Stimulated activated naive CD8-positive, alpha-beta T cell treated with anti-CD3 and anti-CD28 coated beads, Interleukin-15, Interleukin-2, amounts not matched to agents 100 U/mL and 50 U/mL, for 24 hours (primary cell): Measurements from ENCODE around the gene NUP153.
"Not testable (repeated sequence)": the region's sequence is repeated elsewhere in the genome, so short reads cannot be mapped to it uniquely, and the experiment has no call there.

Experiments used
- ATAC-seq: fragments of 150-1000 bp; cut with Tn5 transposase; one replicate; pipeline ENCODE4 v1.10.0; 2021
- DNase-seq: peaks from one replicate; pipeline ENCODE4 v3.0.0; 2021

Gene NUP153

DNA sequence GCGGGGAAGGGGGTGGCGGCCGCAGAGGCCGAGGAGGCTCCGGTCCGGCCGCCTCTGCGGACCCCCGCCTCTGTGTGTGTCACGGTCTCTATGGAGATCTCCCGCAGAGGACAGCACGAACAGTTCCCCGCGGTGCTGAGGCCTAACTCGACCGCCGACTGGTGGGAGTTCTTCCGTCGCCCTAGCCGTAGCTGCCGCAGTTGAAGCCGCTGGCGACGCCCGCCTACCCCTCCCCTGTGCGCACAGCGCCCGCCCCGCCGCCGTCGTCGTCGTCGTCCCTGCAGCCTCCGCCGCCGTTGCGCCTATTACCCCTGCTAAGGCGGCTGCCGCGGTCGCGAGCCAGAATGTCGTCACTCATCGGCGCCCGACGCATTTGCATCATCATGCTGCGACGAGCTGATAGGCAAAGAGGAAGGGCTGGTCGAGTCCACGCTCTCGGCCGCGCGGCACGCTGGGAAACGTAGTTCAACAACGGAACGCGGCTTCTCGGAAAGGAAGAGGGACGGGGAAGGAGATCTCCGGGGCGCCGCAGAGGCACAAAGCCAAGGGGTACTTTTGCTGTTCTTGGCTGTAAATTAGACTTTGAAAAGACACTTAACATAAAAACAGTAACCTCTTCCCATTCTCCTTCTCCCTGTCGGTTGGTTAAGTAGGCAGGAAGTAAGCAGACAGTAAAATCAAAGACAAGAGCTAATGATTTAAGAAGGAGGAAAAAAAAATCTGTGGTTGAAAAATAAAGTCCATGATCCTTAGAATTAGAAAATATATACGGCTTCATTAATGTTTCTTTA lies at the start of gene NUP153:
Gene NUP153 (minus strand): TSS at position 346 of the 791 bp plus-strand sequence. CDS start 538 bp downstream, outside the sequence.
- ATAC-seq (peak; percentile 68), DNase-seq (peak; percentile 99)

DNA sequence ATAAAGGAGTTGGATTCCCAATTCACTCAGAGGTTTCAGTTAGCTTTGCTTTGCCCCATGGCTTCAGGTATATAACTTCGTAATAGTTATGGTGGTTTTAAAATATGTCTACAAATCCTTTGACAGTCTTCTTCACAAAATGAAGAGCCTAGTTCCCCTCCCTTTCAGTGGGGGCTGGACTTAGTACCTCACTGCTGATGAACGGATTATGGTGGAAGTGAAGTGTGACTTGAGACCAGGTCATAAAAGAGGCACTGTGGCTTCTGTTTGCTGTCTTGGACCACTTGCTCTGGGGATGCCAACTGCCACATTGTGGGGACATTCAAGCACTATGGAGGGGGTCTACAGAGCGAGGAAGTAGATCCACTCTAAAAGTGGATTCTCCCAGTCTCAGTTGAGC lies 47.5 kb upstream of the NUP153 start:
- ATAC-seq = no peak
- DNase-seq = no peak

DNA sequence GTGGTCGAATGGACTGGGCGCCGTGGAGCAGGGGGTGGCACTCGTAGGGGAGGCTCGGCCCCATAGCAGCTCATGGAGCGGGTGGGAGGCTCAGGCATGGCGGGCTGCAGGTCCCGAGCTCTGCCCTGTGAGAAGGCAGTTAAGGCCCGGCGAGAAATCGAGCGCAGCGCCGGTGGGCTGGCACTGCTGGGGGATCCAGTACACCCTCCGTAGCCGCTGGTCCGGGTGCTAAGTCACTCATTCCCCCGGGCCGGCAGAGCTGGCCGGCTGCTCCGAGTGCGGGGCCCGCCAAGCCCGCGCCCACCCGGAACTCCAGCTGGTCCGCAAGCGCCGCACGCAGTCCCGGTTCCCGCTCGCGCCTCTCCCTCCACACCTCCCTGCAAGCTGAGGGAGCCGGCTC lies 38.6 kb upstream of the NUP153 start:
- not testable (repeated sequence) for DNase-seq, ATAC-seq

DNA sequence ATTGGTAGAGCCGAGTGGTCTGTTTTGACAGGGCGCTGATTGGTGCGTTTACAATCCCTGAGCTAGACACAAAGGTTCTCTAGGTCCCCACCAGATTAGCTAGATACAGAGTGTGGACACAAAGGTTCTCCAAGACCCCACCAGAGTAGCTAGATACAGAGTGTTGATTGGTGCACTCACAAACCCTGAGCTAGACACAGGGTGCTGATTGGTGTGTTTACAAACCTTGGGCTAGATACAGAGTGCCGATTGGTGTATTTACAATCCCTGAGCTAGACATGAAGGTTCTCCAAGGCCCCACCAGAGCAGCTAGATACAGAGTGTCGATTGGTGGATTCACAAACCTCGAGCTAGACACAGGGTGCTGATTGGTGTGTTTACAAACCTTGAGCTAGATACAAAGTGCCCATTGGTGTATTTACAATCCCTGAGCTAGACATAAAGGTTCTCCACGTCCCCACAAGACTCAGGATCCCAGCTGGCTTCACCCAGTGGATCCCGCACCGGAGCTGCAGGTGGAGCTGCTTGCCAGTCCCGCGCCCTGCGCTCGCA lies 38.1 kb upstream of the NUP153 start:
- DNase-seq, ATAC-seq: not testable (repeated sequence)

DNA sequence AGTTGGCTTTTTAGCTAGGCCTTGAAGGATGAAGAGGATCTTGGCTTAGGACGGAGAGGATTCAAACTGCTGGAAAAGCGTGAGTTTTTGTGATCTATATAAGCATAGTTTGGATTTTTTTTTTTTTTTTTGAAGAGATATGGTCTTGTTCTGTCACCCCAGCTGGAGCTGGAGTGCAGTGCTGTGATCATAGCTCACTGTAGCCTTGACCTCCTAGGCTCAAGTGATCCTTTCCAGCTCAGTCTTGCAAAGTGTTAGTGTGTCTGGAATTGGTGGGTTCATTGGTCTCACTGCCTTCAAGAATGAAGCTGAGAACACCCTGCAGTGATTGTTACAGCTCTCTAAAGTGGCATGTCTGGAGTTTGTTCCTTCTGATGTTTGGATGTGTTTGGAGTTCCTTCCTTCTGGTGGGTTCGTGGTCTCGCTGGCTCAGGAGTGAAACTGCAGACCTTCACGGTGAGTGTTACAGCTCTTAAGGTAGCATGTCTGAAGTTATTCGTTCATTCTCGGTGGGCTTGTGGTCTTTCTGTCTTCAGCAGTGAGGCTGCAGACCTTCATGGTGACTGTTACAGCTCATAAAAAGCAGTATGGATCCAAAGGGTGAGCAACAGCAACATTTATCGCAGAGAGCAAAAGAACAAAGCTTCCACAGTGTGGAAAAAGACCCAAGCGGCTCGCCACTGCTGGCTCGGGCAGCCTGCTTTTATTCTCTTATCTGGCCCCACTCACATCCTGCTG lies 37.5 kb upstream of the NUP153 start:
- no peak for DNase-seq
- ATAC-seq = no peak

DNA sequence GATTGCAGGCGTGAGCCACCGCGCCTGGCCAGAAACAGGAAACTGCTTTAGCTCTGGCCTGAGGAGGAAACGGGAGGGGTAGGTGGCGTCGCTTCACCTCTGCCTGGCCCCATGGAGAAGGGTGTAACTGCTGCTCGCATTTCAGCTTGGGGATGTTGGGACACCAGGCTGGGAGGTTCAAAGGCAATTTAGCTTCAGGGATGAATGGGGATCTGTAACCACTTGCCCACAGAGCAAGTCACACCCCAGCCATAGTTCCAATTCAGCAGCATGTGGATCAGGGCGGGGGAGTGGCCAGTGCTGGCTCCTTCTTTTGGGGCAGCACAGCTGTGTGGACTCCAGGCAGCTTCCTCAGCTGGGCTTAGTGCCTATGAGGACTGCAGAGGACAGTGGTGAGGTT lies 34.8 kb upstream of the NUP153 start:
- no peak for DNase-seq
- ATAC-seq = no peak

DNA sequence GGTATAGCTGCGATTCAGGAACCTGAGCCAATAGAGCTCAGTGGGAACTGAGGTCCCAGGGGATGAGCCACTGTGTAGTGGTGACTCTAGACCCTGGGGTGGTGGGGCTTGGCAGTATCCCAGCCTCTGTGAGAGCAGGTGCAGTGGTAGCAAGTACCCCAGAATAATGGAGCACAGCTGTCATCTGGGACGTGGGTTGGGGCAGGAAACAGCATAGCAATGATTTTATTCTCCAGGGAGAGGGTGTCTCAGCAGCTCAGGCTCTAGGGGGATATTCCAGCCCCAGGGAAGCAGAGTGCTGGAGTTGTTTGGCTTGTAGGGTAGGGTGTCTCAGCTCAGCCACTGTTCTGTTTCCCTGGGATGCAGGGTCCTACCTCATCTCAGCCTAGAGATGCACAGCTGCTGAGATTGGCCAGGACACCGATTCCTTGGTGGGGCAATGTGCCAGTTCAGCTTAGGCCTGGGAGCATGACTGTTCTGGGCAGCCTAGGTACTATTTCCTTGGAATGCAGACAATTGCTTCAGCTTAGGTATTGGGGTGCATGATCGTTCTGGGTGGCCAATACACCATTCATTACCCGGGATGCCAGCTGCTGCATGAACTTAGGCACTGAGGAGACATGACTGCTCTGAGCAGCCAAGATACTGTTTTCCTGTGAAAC lies 34.0 kb upstream of the NUP153 start:
- ATAC-seq = no peak

DNA sequence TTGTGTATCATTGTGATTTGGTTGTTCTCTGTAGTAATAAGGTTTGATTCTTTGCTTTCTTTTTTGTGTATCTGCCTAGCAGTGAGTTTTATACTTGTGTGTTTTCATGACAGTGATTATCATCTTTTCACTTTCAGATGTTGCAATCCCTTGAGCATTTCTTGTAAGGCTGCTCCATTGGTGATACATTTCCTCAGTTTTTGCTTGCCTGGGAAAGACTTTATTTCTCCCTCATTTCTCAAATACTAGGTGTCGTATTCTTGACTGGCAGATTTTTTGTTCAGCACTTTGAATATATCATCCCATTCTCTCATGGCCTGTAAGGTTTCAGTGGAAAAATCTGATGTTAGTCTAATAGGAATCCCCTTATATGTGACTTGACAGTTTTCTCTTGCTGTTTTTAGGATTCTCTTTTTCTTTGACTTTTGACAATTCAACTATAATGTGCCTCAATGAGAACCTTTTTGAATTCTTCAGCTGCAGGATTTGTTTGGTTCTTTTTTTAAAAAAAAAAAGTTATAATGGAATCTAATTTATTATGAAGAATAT lies 31.1 kb upstream of the NUP153 start:
- ATAC-seq (no peak), DNase-seq (no peak)

More for the DNA sequence above, 34.0 kb upstream of the NUP153 start:
- no peak for DNase-seq

DNA sequence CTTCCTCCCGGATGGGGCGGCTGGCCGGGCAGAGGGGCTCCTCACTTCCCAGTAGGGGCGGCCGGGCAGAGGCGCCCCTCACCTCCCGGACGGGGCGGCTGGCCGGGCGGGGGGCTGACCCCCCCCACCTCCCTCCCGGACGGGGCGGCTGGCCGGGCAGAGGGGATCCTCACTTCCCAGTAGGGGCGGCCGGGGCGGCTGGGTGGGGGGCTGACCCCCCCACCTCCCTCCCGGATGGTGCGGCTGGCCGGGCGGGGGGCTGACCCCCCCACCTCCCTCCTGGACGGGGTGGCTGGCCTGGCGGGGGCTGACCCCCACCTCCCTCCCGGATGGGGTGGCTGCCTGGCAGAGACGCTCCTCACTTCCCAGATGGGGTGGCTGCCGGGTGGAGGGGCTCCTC lies 28.6 kb upstream of the NUP153 start:
- not testable (repeated sequence) for ATAC-seq, DNase-seq

DNA sequence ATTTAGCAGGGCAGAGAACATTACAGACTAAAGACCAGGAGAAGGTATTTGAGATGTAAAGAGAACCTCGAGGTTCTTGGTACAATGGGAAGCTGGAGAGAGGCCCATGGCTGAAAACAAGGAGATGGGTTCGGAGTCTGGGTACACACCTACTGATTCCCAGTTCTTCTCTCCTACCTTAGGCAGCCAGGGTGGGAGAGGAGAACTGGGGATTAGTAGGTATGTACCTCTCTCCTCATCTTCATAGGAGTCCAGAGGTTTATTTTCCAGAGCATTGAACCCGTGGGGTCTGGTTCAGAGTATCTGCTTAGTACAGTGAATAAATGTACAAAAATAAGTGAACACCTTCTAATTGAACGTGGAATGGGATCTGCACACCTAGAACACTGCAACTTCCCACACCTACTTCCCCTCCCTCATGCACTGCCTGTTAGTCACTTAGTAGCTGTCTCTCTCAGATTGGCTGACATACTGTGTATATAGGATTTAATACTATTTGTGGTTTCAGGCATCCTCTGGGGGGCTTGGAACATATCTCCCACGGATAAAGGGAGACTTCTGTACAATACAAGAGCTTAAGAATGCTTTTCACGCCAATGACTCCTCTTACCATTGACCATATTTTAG lies 23.5 kb upstream of the NUP153 start:
- ATAC-seq = no peak

DNA sequence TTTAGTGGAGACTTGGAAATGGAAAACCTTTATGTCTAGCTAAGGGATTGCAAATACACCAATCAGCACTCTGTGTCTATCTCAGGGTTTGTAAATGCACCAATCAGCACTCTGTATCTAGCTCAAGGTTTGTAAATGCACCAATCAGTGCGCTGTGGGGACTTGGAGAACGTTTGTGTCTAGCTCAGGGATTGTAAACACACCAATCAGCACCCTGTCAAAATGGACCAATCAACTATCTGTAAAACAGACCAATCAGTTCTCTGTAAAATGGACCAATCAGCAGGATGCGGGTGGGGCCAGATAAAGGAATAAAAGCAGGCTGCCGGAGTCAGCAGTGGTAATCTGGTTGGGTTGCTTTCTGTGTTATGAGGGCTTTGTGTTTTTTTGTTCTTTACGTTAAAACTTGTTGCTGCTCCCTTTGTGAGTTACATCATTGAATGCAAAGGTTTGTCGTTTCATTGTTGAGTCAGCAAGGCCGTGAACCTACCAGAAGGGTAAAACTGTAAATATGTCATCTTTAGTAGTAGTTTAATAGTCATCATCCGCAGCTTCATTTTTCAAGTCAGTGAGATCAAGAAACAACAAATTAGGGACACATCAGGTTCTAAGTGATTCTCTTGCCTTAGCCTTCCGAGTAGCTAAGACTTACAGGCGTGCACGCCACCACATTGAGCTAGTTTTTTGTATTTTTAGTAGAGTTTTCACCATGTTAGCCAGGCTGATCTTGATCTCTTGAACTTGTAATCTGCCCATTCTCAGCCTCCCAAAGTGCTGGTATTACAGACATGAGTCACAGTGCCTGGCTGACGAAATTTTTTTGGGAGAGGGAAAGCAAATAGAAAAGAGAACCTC lies 22.7 kb upstream of the NUP153 start:
- ATAC-seq = no peak
- DNase-seq = no peak

More for the DNA sequence above, 23.5 kb upstream of the NUP153 start:
- DNase-seq = no peak

DNA sequence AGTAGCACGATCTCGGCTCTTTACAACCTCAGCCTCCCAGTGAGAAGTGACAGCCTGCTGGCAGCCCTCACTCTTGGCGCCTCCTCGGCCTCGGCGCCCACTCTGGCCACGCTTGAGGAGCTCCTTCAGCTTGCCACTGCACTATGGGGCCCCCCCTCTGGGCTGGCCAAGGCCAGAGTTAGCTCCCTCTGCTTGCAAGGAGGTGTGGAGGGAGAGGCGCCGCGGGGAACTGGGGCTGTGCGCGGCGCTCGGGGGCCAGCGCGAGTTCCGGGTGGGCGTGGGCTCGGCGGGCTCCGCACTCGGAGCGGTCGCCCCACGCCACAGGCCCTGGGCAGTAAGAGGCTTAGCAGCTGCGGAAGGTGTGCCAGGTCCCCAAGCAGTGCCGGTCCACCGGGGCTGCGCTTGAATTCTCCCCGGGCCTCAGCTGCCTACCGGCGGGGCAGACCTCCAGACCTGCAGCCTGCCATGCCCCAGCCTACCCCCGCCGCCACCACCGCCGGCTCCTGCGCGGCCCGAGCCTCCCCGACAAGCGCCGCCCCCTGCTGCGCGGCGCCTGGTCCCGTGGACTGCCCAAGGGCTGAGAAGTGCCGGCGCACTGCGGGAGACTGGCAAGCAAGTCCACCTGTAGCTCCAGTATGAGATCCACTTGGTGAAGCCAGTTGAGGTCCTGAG lies 22.0 kb upstream of the NUP153 start:
- DNase-seq = no peak
- no peak for ATAC-seq

DNA sequence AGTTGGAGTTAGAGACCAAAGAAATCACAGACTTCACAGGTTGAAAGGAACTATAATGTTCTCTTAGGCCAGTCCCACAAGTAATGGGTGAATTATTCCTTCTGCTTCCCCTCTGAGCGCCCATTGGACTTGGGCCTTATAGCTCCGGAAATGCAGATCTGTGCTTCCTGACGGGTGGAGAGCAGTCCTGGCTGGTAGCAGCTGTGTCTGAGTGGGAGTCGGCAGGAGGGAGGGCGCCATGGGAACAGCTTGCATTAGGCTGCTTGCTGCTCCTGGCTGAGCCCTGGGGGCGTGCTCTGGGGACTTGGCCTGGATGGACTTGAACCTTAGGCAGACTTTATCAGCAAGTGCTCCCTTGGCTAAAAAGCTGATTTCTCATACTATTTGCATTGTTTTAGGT lies 18.4 kb upstream of the NUP153 start:
- ATAC-seq (peak; percentile 32), DNase-seq (no peak)

DNA sequence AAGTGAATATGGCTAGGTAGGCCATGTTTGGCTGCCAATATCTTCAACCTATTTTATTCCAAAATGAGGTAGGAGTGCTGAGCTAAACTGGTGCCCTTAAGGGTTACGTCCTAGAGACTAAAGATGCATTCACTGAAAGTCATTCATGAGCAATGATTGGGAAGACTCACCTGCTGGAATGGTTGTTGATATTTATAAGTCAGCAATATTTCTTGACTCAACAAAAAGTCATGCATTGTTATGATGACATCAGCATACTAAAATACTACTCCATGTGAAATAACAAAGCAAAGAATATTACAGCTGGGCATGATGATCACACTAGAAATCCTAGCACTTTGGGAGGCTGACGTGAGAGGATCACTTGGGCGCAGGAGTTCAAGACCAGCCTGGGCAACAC lies 17.6 kb upstream of the NUP153 start:
- DNase-seq (no peak), ATAC-seq (no peak)

DNA sequence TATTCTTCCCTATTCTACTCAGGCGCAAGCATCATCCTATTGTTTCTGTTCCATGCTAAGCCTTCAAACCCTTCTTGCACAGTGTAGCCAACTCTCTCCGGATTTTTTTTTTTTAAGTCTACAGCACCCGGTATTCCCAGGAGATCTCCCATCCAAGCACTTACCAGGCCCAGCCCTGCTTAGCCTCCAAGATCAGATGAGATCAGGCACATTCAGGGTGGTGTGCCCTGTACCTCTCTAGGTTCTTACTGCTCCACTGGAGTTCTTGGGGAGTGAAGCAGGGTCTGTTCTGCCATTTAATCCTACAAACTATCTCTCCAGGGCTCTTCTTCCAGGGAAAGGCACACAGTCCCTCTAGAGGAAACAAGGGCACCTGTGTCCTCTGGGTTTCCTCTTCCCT lies 14.9 kb upstream of the NUP153 start:
- ATAC-seq (no peak), DNase-seq (no peak)

DNA sequence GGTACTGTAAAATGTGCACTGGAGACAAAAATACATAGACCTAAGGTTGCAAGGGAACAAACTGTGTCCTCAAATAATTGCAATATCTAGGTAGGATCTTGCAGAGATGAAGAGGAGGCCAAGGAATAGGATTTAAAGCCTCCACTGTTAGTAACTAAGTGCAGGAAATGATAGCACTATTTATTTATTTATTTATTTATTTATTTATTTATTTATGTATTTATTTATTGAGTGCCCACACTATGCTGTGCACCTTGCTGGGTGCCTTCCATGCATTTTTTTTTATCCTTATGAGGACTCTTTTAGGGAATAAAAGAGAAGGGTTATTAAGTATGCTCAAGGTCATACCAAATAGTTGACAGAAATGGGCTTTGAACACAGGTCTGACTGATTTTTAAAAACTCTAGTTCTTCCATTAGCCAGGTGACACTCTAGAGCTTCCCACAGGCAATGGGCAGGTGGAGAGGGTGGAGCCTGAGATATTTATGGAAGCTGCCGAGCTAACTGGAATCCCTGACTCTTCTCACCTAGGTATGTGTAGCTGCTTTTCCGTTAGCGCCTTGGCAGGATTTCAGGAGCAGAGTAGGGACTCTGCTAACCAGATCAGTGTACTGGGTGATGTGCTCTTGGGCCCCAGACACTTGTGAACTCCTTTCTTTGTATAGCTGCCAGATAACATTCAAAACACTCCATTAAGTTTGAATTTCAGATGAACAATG lies 12.8 kb upstream of the NUP153 start:
- DNase-seq (no peak), ATAC-seq (no peak)

DNA sequence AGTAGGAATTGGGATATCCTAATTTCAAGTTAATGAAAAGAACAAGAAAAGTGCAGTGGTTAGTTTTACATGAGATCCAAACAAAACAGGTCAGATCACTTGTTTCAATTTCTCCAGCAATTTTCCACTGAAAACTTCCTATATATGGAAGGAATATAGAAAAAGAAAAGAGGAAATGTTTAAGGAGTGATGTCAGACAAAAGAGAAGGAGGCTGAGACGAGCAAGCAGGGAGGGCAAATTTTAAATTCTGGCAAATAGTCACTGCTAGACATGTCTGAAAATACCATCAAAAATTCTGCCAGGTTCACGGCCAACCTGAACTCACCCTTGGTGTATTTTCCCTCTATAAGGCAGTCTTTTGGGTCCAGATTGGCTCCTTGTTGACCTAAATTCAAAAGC lies 9.5 kb upstream of the NUP153 start:
- DNase-seq (no peak), ATAC-seq (no peak)

DNA sequence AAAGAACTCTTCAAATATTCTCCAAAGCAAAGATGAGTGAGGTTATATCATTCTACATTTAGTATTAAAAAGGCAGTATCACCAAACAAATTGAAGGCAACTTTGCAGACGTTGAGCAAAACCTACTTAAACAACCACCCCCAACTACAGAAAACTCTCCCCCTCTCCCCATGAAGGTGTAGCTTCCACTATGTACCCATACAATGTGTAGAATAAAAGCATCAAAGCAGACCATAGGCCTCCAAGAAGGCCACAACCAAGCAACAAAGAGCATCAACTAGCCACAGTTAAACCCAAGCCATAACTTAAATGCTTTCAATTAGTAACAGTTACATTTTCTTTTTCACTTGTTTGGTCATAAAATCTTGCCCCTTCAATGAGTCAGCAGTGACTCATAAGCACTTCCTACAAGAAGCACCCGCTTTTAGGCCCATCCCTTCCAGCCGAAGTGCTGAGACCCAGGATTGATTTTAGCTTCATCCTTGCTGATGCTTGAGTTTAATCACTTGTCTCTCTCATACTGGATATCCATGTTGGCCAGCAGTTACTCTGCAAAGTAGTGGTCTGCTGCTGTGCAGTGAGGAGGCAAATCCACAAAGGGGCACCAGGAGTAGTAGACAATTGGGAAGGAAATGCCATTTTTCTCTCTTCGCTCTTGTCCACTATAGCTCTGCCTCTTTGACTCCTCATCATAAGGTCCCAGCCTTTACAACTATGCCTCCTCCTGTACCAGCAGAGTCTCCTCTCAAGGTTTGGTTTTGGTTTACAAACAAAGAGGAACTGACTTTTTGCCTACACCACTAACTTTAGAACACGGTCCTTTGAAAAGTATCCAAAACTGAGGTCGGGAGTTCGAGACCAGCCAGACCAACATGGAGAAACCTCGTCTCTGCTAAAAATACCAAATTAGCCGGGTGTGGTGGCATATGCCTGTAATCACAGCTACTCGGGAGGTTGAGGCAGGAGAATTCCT lies 8.4 kb upstream of the NUP153 start:
- DNase-seq = peak; percentile 38
- peak; percentile 90 for ATAC-seq
